PFSK-1 (cell line): Measurements from ENCODE around the gene TPRG1. TPM values are rescaled to one million over a fixed set of nuclear protein-coding genes. Genes with fewer than 3 reads are reported as not detected.

Source experiments
- FOXP2 ChIP-seq: optimal IDR thresholded peaks from 2 replicates; pipeline ENCODE3; 2011; ENCODE audit warnings: borderline replicate concordance, control low read depth, inconsistent platforms; ENCODE audit not compliant: insufficient read depth; ENCODE audit errors: extremely low read length, extremely low read depth
- POLR2AphosphoS5 ChIP-seq: IDR thresholded peaks from 2 replicates; pipeline ENCODE4 v1.6.1; 2012; ENCODE audit warnings: low read depth, mild to moderate bottlenecking, control low read depth, low read length, moderate library complexity
- SIN3A ChIP-seq: IDR thresholded peaks from 2 replicates; pipeline ENCODE4 v1.6.1; 2012; ENCODE audit warnings: mild to moderate bottlenecking, low read length, moderate library complexity, borderline replicate concordance; ENCODE audit not compliant: insufficient read depth
- TAF1 ChIP-seq: IDR thresholded peaks from 2 replicates; pipeline ENCODE4 v1.6.1; 2012; ENCODE audit warnings: low read length, control low read depth, borderline replicate concordance; ENCODE audit not compliant: insufficient read depth
- polyA plus RNA-seq: library from polyadenylated mRNA; unstranded; fragments of >200 nt; gene quantifications from one replicate; pipeline ENCODE4 v1.2.1, GENCODE V29; 2012; ENCODE audit warnings: low read depth, missing spikeins; ENCODE audit not compliant: insufficient read length
- TF ChIP-seq, protein P1 (sequence below), 2 experiments: IDR thresholded peaks; 2 replicates each; pipeline versions ENCODE4 v1.6.1 to v1.8.0; 2011 to 2012; ENCODE audit warnings: low read depth in 2 of 2, low read length in 2 of 2, control low read depth in 1 of 2, inconsistent platforms in 1 of 2, mild to moderate bottlenecking in 1 of 2, moderate library complexity in 1 of 2; ENCODE audit not compliant: insufficient read depth in 1 of 2

The TPRG1 gene
- not detected for polyA plus RNA-seq

- TF ChIP-seq TAF1: no peak
- TF ChIP-seq SIN3A: no peak
- no peak for TF ChIP-seq POLR2AphosphoS5
- TF ChIP-seq, protein P1, sequence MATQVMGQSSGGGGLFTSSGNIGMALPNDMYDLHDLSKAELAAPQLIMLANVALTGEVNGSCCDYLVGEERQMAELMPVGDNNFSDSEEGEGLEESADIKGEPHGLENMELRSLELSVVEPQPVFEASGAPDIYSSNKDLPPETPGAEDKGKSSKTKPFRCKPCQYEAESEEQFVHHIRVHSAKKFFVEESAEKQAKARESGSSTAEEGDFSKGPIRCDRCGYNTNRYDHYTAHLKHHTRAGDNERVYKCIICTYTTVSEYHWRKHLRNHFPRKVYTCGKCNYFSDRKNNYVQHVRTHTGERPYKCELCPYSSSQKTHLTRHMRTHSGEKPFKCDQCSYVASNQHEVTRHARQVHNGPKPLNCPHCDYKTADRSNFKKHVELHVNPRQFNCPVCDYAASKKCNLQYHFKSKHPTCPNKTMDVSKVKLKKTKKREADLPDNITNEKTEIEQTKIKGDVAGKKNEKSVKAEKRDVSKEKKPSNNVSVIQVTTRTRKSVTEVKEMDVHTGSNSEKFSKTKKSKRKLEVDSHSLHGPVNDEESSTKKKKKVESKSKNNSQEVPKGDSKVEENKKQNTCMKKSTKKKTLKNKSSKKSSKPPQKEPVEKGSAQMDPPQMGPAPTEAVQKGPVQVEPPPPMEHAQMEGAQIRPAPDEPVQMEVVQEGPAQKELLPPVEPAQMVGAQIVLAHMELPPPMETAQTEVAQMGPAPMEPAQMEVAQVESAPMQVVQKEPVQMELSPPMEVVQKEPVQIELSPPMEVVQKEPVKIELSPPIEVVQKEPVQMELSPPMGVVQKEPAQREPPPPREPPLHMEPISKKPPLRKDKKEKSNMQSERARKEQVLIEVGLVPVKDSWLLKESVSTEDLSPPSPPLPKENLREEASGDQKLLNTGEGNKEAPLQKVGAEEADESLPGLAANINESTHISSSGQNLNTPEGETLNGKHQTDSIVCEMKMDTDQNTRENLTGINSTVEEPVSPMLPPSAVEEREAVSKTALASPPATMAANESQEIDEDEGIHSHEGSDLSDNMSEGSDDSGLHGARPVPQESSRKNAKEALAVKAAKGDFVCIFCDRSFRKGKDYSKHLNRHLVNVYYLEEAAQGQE (IDR thresholded peaks at IDR 0.05; ENCODE audit: insufficient read depth in 1 of 2, low read depth in 2 of 2, low read length in 2 of 2): no peak
- TF ChIP-seq FOXP2: no peak
Measured at GRCh38 chr3:189171707-189172106, at the start of gene TPRG1. Gene TPRG1, plus strand, starts transcription at chr3:189171971. Its CDS starts 35,414 bp downstream, at chr3:189207385.

GRCh38 chr3:189122110-189122509 is 49.7 kb upstream of the TPRG1 start:
- no peak for TF ChIP-seq SIN3A
- TF ChIP-seq TAF1: no peak
- TF ChIP-seq POLR2AphosphoS5: no peak
- no peak for TF ChIP-seq FOXP2
- TF ChIP-seq, protein P1 (IDR thresholded peaks at IDR 0.05; ENCODE audit: insufficient read depth in 1 of 2, low read depth in 2 of 2, low read length in 2 of 2): no peak

GRCh38 chr3:189122526-189123205 is 49.1 kb upstream of the TPRG1 start:
- TF ChIP-seq TAF1: no peak
- no peak for TF ChIP-seq POLR2AphosphoS5
- no peak for TF ChIP-seq FOXP2
- TF ChIP-seq, protein P1 (IDR thresholded peaks at IDR 0.05; ENCODE audit: insufficient read depth in 1 of 2, low read depth in 2 of 2, low read length in 2 of 2): no peak
- no peak for TF ChIP-seq SIN3A

DNA sequence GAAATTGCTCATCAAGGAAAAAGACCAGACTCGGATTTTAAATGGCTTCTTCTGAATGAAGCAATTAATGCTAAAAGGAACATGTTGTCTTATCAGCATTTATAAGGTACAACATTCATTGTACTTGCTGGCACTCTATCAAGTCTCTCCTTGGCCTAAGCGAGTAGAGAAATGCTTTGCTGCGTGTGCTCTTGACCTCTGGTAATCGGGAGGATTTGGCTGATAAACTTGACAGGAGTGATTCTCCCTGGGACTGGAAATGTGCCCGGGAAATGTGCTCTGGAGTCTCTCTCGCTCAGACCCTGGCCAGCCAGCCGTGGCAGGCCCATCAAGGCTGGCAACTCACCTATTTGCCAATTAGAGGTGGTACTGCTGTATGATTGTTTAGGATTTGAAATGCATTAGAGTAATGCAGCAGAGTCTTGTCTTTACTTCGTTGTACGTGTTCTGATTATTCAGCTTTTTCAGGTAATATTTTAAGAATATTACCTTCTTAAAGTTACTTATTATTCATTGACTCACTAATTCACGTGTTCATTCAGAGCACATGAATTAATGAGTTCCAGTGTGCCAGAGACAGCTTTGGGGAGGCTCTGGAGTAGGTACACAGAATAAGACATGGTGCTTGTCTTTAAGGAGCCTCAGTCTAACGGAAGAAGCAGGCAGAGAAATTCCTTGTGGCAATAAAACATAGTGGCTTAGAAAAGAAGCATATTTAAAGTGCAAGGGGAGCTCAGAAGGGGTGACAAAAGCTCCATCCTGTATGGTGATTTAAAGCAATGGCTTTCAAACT is 48.0 kb upstream of the TPRG1 start:
- TF ChIP-seq, protein P1 (IDR thresholded peaks at IDR 0.05; ENCODE audit: insufficient read depth in 1 of 2, low read depth in 2 of 2, low read length in 2 of 2): no peak
- no peak for TF ChIP-seq POLR2AphosphoS5
- no peak for TF ChIP-seq TAF1
- no peak for TF ChIP-seq FOXP2
- no peak for TF ChIP-seq SIN3A
